Stimulated activated CD8-positive, alpha-beta memory T cell treated with anti-CD3 and anti-CD28 coated beads, Interleukin-4, amount 100 ng/mL, for 4 hours (primary cell): ENCODE results near the gene CLIC4.

Experiments used
- DNase-seq, 2 donors: peaks; one replicate each; pipeline ENCODE4 v3.0.0-alpha.2; 2020; ENCODE audit warnings: low read depth in 2 of 2, low spot score in 1 of 2

The CLIC4 gene

DNA sequence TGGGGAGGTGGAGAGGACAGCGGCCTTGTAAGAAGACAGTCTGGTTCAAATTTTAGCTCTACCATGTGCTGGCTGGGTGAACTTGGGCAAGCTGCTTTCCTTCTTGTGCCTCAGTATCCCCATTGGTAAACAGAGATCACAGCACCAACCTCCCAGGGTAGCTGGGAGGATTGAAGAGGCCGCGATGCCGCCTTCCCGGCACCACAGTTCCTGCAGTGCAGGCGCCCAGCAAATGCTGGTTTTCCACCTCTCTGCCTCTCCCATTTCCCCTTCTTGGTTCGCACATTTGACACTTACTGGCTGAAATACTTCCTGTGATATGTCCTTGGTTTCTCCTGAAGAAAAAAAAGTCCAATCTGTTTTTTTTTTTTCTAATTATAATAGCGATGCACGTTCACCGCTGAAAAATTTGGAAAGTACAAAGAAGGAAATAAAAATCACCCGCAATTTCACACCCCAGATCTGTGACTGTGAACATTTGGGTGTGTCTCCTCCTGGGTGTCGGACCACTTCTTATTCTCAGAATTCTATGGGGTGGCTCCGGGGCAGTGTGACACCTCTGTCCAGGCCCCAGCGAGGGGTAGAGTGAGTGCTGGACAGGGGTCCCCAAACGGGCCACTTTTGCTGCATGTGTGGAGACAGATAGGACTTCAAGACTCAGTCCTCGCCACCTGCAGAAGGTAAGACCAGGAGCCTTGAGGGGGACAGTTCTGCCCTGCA is 111.7 kb downstream of the CLIC4 start:
- DNase-seq, result no peak

DNA sequence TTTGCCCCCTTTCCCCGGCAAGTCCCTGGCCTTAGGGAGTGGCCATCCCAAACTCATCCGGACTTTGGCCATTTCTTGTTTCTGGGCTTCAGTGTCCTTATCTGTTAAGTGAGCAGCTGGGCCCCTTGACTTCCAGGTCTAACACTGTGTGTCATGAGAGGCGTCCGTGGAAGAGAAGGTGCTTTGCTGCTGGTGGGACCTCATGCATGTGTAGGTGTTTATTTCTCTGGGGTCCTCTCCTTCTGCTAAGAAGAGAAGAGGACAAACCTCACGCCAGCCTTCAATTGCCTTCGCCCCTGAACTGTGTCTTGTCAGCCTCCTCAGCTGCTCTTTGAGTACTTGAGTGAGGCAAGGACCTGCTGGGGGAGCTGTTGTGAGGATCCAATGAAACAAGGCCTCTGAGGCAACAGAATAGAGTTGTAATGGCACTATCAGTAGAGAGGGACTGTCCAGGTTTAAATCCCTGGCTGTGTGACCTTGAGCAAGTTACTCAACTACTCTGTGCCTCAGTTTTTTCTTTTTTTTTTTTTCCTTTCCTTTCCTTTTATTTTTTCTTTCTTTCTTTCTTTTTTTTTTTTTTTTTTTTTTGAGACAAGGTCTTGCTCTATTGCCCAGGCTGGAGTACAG is 112.4 kb downstream of the CLIC4 start:
- DNase-seq, result no peak

DNA sequence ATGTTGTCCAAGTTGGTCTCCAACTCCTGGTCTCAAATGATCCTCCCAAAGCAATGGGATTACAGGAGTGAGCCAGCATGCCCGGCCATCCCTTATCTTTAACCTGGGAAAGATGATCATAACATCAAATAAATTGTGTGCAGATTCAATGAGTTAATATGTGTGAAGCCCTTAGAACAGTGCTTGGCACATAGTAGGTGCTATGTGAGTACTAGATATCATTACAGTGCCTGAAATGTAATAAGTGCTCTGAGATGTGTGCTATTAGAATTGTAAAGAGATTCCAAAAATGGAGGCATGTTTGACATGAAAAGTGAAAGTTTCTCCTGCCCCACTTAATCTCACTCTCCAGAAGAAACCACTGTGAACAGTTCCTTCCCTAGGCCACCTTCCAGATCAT is 113.0 kb downstream of the CLIC4 start:
- DNase-seq, result no peak

DNA sequence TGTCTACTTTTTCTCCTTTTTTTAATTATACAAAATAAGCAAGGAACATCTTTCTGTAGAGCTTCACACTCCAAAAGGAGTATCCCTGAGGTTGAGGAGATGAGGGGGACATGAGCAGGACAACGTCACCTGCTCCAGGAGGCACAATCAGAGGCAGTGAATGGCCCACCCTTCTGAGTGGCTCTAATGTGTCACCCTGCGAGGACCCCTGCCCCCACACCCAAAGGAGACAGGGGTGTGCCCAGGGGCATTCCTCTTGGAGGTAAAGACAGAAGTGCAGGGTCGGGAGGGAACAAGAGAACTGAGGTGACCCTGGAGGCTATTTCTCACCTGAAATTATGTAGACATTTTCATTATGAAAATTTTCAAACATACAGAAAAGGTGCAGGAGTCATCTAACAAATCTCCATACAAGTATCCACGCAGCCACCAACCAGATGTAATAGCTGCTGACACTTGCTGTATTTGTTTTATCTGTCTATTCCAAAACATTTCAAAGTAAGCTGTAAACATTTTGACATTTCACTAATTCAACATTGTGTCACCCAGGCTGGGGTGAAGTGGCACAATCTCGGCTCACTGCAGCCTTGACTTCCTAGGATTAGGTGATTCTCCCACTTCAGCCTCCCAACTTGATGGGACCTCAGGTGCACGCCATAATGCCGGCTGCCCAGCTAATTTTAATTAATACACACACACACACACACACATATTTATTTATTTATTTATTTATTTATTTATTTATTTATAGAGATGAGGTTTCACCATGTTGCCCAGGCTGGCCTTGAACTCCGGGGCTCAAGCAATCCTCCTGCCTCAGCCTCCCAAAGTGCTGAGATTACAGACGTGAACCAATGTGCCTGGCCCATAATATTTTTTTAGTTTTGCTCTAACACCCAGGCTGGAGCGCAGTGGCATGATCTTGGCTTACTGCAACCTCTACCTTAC is 114.1 kb downstream of the CLIC4 start:
- DNase-seq, result no peak

DNA sequence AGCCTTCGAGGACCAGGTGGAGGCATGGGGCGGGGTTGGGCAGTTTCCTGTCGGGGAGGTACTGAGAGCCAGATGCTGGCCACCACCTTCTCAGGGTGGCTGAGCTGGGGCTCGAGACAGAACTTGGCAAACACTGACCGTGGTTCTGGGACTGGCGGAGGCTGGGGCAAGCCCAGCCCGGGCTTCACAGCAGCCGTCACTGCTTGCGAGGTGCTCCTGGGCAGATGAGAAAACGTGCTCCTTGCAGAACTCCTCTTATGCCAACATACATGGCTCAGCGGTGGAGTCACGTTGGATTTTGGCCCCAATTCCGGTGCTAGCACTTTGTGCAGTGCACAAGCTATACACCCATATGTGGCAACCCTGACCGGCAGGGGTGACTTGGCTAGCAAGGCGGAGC is 115.6 kb downstream of the CLIC4 start:
- DNase-seq, result no peak

DNA sequence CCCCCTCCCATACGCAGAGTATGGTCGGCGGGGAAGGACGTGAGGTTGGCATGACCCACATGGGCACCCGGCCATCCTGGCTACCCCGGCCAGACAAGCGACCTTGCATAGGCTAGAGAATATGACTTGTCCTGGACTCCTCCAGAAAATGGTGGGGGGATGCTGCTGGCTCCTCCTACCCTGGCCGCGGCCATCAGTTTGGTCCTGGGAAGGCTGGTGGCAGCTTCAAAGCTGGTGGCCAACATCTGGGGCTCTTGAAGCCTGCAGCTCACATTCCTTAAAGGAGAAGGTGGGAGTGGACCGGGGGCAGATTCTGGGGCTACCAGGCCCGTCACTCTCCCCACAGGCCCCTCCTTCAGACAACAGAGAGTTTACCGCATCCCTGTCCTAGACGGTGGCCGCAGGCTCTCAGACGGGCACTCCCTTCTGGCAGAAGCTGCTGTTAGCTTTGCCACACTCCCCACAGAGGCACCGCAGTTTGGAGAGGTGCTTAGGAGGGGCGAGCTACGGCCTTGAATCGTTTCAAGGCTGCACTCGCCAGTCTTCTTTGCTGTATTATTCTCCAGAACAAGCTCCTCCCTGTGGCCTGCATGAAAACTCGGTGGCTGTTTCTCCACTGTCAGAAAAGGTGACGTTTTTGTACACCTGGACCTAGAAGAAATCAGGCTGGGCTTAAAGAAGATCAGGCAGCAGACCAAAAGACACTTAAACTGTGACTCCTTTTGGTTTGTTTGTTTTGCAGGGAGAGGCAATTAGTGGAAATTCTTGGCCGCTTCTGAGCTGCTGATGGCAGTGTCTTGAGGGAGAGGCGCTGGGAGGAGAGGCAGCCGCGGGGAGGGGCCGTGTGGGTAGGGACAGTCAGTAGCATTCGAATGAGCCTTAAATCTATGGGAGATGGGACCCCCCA is 116.8 kb downstream of the CLIC4 start:
- DNase-seq, result no peak

DNA sequence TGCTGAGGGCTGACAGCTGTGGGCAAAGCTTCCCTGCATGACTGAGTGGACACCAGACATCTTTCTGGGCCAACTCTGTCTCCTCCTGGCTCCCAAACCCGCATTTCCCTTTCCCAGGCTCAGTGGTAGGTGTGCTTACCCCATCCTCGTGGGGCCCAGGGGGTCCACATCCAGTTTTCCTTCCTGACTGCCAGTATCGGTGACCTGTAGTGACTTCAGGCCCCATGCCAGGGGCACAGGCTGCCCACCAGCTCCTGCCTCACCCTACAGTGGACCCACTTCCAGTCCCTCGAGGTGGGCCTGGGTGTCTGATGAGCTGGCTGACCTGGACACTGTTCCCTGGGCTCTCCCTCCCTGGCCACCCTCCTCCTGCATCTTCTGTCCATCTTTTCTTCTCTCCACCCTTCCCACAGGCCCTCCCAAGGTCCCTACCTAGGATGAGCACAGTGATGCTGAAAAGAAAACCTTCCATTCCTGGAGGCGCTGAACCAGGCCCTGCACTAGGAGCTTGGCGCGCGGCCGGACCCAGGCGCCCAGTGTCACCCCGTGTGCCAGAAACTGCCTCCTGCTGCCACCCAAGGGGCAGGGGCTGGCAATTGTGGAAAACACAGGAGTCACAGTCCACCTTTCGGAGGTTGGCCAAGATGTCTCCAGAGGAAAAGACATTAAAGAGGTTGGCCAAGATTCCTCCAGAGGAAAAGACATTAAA is 117.7 kb downstream of the CLIC4 start:
- no peak for DNase-seq

DNA sequence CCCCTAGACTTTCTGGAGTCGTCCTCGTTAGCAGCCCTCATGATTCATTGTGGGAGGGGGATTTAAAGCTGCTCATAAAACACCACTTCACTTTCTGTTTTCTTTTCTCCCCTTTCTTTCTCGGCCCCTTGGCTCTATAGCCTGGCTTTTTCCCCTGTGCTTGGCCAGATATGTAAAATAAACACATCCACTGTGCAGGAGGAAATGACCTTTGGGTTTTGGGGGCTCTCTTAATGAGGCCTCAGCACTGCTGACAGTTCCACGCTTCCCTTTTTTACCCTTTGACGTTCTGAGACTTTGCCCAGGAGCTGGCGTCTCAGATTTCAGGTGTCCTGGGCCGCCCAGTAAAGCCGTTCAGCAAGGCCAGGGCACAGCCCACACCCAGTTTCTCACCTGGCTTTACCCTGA is 119.1 kb downstream of the CLIC4 start:
- DNase-seq, result no peak

DNA sequence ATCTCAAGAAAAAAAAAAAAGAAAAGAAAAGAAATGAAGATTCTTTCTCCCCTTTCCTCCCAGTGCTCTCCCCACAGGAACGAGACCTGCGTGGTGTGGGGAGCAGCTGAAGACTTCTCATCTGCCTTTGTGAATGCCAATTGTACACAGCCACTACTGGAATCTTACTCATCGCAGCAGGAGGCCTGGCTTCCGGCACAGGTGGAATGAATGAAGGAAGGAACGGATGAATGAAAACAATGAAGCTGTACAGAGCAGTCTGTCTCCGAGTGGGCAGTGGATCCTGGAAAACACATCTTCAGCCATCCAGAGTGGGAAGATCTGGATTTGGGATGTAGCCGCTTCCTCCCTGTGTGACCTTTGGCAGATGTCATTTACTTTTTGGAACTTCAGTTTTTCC is 119.9 kb downstream of the CLIC4 start:
- DNase-seq, result no peak

DNA sequence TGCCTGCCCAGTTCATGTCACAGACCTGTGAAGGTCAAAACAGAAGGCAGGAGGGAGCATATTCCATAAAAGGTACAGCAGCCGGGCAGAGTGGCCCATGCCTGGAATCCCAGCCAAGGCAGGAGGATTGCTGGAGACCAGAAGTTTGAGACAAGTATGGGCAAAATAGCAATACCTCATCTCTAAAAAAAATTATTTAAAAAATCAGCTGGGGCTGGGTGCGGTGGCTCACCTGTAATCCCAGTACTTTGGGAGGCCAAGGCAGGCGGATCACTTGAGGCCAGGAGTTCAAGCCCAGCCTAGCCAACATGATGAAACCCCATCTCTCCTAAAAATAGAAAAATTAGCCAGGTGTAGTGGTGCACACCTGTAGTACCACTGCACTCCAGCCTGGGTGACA is 120.3 kb downstream of the CLIC4 start:
- no peak for DNase-seq

DNA sequence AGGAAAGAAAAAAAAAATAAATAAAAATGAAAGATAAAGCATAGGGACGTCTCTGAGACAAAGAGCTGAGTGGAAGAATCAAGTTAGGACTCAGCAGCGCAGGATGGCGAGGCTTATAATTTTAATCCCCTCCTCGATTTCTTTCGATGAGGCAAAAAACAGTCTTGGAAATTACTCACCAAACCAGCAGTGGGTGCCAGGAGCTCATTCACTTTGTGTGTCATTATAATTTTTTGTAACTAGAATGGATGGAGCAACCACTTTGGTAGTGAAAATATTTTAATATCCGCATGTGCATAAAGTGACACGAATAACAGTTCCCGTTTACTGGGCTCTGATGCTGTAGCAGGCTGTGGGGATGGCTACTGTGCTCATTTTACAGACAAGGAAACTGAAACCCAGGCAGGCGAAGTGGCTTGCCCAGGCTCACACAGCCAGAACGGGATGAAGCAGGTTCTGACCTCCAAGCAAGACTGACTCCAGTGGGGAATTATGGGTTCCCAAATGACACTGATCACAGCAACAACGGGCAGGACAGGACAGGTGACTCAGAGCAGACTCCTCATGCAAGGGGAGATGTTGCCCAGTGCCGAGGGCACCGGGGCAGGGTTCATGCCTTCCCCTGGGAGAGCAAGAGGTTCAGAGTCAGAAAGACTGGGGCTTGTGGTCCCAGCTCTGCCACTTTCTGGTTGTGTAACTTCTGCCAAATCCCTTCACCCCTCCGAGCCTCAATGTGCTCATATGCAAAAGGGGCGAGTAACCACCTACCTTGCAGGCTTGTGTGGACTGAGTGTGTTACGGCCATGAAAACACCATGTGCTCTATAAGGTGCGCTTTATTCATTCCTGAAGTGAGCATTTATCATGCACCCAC is 121.2 kb downstream of the CLIC4 start:
- no peak for DNase-seq

DNA sequence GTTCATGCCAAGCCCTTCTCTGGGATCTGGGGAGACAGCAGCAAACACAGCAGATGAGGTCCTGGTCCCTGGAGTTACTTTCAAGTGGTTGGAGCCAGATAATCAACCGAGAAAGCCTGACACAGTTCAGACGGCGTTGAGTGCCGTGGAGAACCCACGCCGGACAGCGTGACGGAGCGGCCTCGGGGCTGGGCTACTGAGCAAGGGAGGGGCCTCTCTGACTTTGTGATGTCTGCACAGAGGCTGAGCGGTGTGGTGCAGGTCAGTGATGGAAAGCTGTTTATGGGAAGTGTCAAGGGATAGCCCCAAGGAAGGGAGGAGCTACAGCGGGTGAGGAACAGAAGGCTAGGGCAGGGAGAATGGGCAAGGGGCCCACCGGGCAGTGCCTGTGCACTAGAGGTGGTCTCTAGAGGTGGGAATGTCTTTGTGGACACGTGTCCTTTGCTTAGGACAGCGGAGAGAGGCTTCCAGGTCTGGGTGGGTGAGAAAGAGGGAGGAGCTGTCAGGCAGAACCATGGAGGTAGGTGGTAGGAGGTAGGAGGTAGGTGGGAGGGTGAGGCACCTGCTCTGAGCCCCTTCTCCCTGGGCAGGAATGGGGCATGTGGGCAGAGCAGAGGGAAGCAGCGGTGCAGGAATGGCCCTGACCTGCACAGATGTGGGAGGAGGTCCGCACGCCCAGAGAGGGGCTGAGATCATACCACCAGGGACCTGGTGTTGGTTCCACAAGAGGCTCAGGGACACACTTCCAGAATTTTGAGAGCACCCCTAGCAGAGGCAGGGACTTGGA is 122.0 kb downstream of the CLIC4 start:
- no peak for DNase-seq

DNA sequence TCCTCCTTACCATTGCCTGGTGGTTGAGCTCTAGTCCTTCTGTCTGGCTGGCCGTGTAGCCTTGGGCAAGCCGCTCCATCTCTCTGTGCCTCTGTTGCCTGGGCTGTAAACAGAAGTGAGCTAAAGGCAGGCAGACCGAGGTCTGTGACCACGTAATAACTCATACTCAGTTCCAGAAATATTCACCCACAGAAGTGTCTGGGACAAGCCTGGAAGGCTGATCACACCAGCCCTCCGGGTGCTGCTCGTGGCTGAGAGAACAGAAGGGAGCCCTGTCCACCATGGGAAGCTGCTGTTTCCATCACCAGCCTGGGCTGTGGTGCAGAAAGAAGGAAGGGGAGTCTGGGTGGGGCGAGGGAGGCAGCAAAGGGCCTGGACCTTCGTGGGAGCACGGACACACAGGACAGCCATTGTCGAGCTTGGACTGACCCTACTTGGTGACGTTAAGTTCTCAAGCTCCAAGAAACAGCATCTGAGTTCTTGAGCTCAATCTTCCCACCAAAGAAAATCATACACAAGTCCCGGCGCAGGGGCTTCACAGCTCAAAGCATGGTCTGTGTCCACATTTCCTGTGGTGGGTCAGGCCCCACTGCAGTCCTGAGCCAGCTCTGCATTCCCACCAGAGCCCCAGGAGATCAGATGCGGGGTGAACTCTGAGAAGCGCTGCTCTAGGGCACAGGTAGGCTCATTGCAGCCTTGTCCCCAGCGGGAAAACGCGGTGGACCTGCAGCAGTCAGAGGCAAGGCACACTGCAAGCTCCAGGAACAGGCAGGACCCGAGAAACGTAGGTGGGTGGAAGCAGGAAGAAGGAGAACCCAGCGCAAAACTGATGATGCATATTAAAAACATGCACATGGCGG is 123.0 kb downstream of the CLIC4 start:
- no peak for DNase-seq

DNA sequence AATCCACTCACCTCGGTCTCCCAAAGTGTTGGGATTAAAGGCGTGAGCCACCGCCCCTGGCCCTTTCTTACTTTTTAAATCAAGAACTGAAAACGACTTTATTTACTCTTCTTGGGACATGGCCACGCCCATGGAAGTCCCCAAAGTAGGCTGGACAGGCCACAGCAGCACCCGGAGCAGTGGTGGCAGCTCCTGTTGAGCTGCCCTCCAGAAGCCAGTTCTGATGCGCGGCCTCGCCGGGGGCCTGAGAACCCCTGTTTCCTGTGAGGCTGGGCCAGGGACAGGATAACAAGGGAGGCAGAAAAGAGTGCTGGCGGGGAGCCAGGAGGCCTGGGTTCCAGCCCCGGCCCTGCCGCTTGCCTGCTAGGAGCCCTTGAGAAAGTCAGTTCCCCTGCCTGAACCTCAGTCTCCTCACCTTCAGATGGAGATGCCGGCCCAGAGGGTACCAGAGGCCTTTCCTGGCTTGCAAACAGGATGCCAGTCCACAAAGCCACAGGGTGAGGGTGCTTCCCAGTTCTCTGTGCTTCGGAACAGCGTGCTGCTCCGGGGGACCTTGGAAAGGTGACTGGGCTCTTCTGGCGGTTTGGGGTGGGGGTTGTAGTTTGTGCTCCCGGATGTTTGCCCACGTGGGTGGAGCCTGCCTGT is 125.4 kb downstream of the CLIC4 start:
- no peak for DNase-seq

DNA sequence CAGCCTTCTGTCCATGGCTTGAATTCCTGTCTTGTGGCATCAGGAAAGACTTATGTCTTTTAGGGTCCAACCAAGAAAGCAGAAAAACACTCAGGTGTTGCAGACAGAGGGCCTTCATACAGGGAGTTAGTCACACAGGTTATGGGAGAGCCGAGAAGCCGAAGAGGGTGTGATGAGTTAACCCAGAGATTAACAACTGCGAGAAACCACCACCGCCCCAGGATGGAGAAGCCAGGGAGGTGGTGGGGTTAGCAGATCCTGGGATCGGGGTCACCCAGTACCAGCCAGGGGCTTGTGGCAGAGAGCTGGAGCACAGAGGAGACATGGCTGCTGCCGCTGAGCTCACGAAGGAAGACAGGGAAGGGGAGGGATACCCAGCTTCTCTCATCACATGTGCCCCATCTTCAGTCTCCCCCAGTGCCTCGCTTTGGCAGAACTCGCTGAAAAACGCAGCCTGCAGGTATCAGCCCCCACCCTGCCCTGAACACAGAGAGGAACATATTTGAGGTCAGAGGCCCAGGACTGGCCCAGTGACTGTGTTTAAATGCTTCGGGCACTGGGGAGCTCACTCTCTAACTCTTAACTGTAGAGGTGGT is 126.2 kb downstream of the CLIC4 start:
- no peak for DNase-seq

DNA sequence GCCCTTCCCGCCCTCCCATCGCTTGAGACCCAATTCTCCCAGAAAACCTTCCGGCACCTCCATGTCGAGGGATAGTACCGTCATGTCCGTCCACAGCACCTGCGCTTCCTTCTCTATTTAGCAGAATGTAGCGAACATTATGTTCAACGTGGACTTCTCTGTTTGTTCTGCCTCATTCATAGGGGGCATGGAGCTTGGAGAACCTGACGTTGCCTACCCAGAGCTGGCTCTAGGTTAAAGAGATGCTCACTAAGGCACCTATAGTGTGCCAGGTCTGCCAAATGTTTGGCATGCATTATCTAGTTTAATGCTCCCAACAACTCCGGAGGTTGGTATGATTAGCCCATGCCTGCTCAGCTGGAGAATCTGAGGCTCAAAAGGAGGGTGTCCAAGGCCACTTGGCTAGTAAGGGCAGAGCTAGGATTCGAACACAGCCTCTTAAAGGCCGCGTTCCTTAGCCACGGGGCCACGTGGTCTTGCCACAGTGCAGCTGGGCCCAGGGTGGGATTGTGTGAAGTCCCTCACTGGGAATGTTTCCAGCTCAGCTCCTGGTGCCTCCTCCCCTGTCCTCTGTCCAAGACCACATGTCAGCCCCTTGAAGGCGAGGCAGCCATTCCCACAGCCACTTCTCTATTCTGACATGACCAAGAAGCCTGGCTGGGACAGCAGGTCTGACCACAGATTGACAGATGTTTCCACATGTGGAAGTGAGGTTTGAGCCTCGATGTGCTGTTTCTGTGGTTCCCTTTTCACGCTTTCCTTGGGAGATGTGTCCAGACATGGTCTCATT is 127.0 kb downstream of the CLIC4 start:
- DNase-seq, result no peak
